Stimulated activated CD4-positive, alpha-beta T cell treated with anti-CD3 and anti-CD28 coated beads, Interleukin-12 subunit alpha, Interleukin-12 subunit beta, amount 100 ng/mL, for 48 hours (primary cell): Measurements from ENCODE around the gene DYRK1A.

Source experiments
- DNase-seq, 3 donors: peaks; one replicate each; pipeline ENCODE4 v3.0.0-alpha.2; 2020; ENCODE audit warnings: low read depth in 2 of 3, low spot score in 1 of 3

The DYRK1A gene

GRCh38 chr21:37415939-37416338 is 49.4 kb downstream of the DYRK1A start:
- no peak for DNase-seq

GRCh38 chr21:37416914-37417313 is 50.3 kb downstream of the DYRK1A start:
- no peak for DNase-seq

GRCh38 chr21:37419228-37419906 is 52.8 kb downstream of the DYRK1A start:
- no peak for DNase-seq

- DNase-seq: no peak
Measured at GRCh38 chr21:37421306-37421705, 54.7 kb downstream of the DYRK1A start.

- DNase-seq: no peak
Measured at GRCh38 chr21:37422382-37422781, 55.8 kb downstream of the DYRK1A start.

- no peak for DNase-seq
Measured at GRCh38 chr21:37423103-37423502, 56.5 kb downstream of the DYRK1A start.

GRCh38 chr21:37424396-37424795 is 57.8 kb downstream of the DYRK1A start:
- DNase-seq: no peak

- no peak for DNase-seq
Measured at GRCh38 chr21:37425001-37425400, 58.4 kb downstream of the DYRK1A start.

- no peak for DNase-seq
Measured at GRCh38 chr21:37425684-37426083, 59.1 kb downstream of the DYRK1A start.

GRCh38 chr21:37427221-37427620 is 60.6 kb downstream of the DYRK1A start:
- DNase-seq: no peak

- DNase-seq: no peak
Measured at GRCh38 chr21:37429356-37429755, 62.8 kb downstream of the DYRK1A start.

- no peak for DNase-seq
Measured at GRCh38 chr21:37430184-37430821, 63.7 kb downstream of the DYRK1A start.

GRCh38 chr21:37431243-37431642 is 64.7 kb downstream of the DYRK1A start:
- DNase-seq: no peak

GRCh38 chr21:37432710-37433455 is 66.3 kb downstream of the DYRK1A start:
- no peak for DNase-seq

- DNase-seq: no peak
Measured at GRCh38 chr21:37433456-37433840, 66.9 kb downstream of the DYRK1A start.

- no peak for DNase-seq
Measured at GRCh38 chr21:37435120-37435519, 68.5 kb downstream of the DYRK1A start.

GRCh38 chr21:37435711-37436110 is 69.1 kb downstream of the DYRK1A start:
- DNase-seq: no peak

GRCh38 chr21:37436174-37436573 is 69.6 kb downstream of the DYRK1A start:
- DNase-seq: no peak

GRCh38 chr21:37437376-37438080 is 71.0 kb downstream of the DYRK1A start:
- DNase-seq: no peak

- no peak for DNase-seq
Measured at GRCh38 chr21:37443683-37444082, 77.1 kb downstream of the DYRK1A start.

- DNase-seq: no peak
Measured at GRCh38 chr21:37445228-37445627, 78.7 kb downstream of the DYRK1A start.

- DNase-seq: no peak
Measured at GRCh38 chr21:37446552-37446951, 80.0 kb downstream of the DYRK1A start.
